Endometrium (tissue), 2 donors: ENCODE measurements around the gene ATP5PD.
"Not testable (repeated sequence)": the region's sequence is repeated elsewhere in the genome, so short reads cannot be mapped to it uniquely, and the experiment has no call there.

Source experiments
- FAIRE-seq: peaks from 2 replicates; lab custom pipeline; 2012; peaks lifted over from hg19 to GRCh38; lab: Jason Lieb, UNC
- donor health status: control.
- donor health status: control.

Gene ATP5PD

GRCh38 chr17:75051941-75052340 is 5.2 kb upstream of the ATP5PD start:
- no peak for FAIRE-seq

DNA sequence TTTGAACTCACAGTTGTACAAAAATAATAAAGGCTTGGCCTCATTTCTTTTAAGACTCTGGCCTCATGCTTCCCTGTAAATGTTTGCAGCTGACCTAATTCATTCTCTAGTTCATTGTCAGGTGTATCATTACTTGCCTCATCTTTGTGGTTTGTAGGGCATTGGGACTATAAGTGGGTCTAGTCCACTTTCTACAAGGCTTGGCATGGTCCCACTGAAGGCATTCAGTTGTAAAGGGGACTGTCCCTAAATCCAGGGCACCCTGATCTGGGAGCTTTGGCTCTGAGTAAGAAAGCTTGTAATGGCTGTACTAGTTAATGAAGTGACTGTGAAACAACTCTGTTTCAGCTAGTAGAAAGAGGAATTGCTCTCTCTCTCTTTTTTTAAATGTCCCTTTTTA is 2.9 kb upstream of the ATP5PD start:
- FAIRE-seq = no peak

DNA sequence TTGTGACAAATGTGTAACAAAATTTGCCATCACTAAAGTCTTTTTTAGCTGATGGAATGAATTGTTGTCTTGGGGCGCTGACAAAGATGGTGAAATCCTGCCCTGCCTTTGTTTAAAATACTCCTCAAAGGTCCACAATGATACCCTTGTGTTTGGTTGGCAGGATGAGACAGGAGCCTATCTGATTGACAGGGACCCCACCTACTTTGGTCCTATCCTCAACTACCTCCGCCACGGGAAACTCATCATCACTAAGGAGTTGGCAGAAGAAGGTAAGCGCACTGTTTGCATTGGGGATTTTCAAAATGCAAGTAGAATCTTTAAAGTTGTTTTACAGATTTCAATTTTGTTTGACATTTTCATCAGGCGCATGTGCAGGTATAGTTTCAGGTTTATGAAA is 2.3 kb upstream of the ATP5PD start:
- no peak for FAIRE-seq

DNA sequence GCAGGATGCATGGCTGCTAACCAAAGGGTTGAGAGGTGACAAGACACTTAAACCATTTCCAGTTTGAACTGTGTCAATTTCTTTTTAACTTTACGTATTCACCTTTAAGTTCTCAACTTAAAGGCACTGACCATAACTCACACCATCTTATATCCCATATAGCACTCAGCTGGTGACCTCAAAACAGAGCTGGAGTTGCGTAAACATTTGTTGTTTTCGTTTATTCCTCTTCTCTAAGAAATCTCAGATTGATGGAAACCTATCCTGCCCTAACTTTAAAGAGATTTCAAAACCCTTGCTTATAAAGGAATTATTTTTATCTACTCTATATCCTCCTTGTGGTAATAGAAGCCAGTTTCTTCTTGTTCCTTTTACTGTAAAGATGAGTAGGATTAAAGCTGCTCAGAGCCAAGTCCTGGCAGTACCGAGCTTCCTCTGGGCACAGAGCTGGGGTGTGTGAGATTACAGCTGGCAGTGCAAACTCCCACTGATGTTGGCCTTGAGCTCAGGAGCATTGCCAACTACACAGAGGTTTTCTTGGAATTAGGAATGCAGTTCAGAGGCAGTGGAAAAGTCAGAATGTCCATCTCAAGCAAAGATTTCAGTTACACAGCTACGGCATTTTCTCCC is 1.6 kb upstream of the ATP5PD start:
- FAIRE-seq = no peak

- no peak for FAIRE-seq
Measured at GRCh38 chr17:75047398-75048098, 779 bp upstream of the ATP5PD start.

GRCh38 chr17:75045946-75046406 is 793 bp downstream of the ATP5PD start:
- not testable (repeated sequence) for FAIRE-seq

GRCh38 chr17:75044716-75045115 is 2.1 kb downstream of the ATP5PD start:
- FAIRE-seq = no peak

GRCh38 chr17:75043789-75044188 is 3.0 kb downstream of the ATP5PD start:
- FAIRE-seq = not testable (repeated sequence)

DNA sequence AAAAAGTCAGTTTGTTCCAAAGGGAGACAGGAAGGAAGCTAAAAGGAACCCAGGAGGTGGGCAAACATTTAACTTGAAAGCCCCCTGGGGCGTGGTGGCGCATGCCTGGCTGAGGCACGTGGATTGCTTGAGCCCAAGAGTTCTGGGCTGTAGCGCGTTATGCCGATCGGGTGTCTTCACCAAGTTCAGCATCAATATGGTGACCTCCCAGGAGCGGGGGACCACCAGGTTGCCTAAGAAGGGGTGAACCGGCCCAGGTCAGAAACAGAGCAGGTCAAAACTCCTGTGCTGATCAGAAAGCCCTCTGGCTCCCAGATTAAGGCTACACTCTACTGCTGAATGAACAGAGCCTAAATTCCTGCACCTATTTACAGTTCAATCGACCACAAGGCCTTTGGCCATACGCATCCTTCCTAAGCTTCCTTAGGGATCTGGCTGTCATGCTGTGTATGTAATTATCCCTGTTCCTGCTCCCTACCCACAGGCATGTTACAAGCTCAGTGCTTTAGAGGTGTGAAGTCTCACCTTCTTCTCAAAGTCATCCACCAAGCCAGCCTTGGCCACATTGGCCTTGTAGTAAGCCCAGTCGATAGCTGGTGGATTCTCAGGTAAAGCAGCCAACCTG is 5.0 kb downstream of the ATP5PD start:
- FAIRE-seq = no peak

DNA sequence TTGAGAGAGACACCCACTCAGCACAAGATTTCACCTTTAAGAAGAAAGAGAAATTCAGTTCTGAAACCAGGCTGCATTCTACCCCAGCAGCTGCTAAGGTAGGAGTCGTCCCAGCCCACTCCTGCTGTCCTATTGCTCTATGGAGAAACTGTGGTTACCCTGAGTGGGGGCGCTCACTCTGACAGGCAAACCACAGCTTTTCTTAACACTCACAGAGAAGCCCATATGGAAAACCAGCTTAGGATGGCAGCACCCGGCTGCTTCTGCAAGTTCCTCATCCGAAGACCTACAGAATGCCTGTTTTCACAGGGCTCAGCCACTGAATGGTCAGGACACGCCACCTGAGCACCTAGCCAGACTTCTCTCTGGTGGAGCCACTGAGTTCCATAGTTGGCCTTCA is 7.5 kb downstream of the ATP5PD start:
- no peak for FAIRE-seq

- no peak for FAIRE-seq
Measured at GRCh38 chr17:75036643-75037268, 10.0 kb downstream of the ATP5PD start.

- FAIRE-seq = no peak
Measured at GRCh38 chr17:75034236-75034908, 12.4 kb downstream of the ATP5PD start.

DNA sequence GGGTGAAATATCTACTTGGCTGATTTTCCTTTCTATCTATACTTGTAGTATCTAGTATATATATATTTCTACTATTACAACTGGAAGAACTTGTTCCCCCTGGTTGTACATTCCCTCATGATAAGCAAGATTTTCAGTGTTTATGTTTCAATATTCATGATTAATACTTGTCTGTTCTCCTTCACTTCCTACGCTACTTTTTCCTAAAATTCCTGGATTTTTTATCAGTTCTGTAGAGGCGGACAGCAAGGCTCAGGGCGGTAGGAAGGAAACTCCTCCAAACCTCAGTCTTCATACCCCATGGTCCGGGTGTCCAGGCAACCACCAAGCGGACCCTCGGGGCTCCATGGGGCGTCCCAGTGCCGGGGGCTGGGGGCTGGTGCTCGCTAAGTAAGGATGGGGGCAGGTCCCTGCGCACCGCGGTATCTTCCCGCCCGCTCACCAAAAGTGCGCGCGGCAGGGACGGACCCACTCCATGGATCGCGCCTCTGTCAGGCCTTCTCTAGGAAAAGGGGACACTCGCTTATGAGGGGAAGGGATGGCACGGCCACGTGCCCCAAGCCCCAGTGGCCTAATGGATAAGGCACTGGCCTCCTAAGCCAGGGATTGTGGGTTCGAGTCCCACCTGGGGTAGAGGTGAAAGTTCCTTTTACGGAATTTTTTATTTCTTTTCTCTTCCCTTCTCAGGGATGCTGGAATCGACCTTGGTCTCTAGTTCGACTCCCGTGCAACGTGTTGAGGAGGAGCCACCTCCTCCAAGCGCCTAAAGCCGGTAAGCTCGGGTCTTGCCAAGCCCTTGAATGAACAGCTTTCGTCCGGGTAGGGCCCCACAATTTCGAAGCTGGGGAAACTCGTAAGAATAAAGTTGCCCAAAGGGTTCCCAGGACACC is 13.2 kb downstream of the ATP5PD start:
- FAIRE-seq = no peak

DNA sequence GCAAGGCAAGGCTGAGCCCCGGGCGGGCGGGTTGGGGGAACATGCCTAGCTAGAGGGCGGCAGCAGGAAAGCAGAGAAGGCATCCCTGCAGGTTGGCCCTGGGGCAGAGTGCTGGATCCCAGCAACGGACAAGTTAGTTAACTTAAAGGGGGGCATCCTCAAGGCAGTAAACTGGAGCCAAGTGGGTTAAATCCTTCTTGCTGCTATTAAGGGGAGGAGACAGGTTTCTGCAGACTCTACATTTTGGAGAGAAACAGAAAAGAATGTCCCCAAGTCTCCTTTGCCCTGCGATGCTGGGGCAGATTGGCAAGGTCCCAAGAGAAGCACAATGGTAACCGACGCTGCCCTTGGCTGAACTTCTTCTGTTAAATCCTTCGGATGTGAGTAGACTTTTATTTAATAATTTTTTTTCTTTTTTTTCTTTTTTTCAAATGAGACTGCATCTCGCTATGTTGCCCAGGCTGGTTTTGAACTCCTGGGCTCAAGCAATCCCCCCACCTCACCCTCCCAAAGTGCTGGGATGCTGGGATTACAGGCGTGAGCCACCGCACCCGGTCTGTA is 14.0 kb downstream of the ATP5PD start:
- no peak for FAIRE-seq

DNA sequence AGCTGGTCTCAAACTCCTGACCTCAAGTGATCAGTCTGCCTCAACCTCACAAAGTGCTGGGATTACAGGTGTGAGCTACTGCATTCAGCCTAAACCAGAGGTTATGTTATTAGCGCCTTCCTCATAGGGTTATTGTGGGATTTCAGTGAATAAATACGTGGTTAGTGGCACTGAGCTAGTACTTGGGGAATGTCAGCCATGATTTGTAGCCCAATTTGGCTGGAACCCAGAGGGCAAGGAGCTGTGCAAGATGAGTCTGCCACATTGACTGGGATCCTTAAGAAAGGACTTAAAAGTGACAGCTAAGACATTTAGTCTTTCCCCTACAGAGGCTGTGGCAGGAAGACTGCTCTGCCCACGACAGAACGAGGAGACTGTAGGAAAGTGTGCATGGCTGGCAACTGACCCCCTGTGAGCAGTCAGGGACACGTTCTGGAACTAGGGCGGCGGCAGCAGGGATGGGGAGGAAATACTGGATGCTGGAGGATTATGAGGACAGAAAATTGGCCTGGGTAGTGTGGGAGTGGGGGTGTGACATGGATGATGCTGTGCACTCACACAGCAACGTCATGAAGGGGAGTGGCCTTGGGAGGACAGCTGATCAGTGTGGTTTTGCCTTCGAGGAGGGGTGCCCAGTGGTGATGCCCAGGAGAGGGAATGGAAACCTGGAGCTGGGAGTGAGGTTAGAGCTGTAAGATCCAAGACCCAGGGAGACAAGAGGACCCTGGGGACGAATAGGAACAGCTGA is 14.6 kb downstream of the ATP5PD start:
- no peak for FAIRE-seq

DNA sequence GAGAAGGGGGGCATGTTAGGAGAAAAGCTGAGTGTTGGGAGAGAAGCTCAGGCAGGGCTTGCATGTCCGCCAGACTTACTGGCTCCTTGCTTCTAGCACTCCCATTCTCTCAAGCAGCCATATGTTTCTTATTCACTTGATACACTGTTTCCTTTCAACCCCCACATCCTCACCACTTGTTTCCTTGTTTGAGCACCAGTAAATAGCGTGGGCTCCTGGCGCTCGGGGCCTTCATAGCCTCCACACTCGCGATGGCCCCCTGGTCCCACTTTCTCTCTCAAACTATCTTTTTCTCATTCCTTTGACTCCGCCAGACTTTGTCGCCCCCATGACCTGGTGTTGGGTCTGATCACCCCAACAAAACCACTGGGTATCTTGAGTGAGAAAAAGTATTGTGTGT is 16.6 kb downstream of the ATP5PD start:
- FAIRE-seq = no peak

- FAIRE-seq = not testable (repeated sequence)
Measured at GRCh38 chr17:75026650-75027049, 20.1 kb downstream of the ATP5PD start.

DNA sequence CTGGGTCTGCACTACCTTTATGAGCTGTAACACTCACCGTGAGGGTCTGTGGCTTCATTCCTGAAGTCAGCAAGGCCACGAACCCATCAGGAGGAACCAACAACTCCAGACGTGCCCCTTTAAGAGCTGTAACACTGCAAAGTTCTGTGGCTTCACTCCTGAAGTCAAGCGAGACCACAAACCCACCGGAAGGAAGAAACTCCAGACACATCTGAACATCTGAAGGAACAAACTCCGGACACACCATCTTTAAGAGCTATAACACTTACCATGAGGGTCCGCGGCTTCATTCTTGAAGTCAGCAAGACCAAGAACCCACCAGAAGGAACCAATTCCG is 21.4 kb downstream of the ATP5PD start:
- not testable (repeated sequence) for FAIRE-seq

GRCh38 chr17:75024686-75025397 is 21.9 kb downstream of the ATP5PD start:
- no peak for FAIRE-seq
